Activated naive CD8-positive, alpha-beta T cell treated with anti-CD3 and anti-CD28 coated beads for 36 hours (primary cell): ENCODE measurements around the gene USP2. TPM values are rescaled to one million over a fixed set of nuclear protein-coding genes. Genes with fewer than 3 reads are reported as not detected.
A peak's percentile ranks its signal among the peaks of the same experiment; 100 is the strongest.

Source experiments
- DNase-seq: peaks from one replicate; pipeline ENCODE4 v3.0.0; 2021
- H3K27ac Mint-ChIP-seq: one replicate; pipeline ENCODE4 v1.8.0; 2022; ENCODE audit warnings: mild to moderate bottlenecking, moderate library complexity, mixed read lengths
- H3K27me3 Mint-ChIP-seq: one replicate; pipeline ENCODE4 v1.8.0; 2022; ENCODE audit warnings: mild to moderate bottlenecking, mixed read lengths
- H3K36me3 Mint-ChIP-seq: one replicate; pipeline ENCODE4 v1.8.0; 2021; ENCODE audit warnings: mild to moderate bottlenecking, mixed read lengths
- H3K4me1 Mint-ChIP-seq: one replicate; pipeline ENCODE4 v1.8.0; 2021; ENCODE audit warnings: mixed read lengths
- H3K4me3 Mint-ChIP-seq: one replicate; pipeline ENCODE4 v1.8.0; 2022; ENCODE audit warnings: mild to moderate bottlenecking, moderate library complexity, mixed read lengths
- H3K9me3 Mint-ChIP-seq: one replicate; pipeline ENCODE4 v1.8.0; 2022; ENCODE audit warnings: mixed read lengths
- total RNA-seq, 2 experiments: library from RNA; stranded (reverse); gene quantifications; one replicate each; pipeline ENCODE4 v1.2.3, GENCODE V29; 2021

Gene USP2
- total RNA-seq: 1 to 10 TPM in 1 of 2 experiments, under 1 TPM in 1; 0.82 to 1.4 TPM

GRCh38 chr11:119381181-119381988 is at the start of gene USP2:
Gene USP2, minus strand, starts transcription at chr11:119381690. Its CDS starts 8,210 bp downstream, at chr11:119373480.
- Mint-ChIP-seq H3K27ac (peak within 1 kb of the TSS; percentile 86), H3K36me3 (no peaks in the 10 kb centered on the region), H3K9me3 (no peaks in the 10 kb centered on the region), H3K27me3 (no peaks in the 10 kb centered on the region), H3K4me3 (no peak within 1 kb of the TSS), H3K4me1 (peaks cover 5% of the 10 kb centered on the region)
- DNase-seq: peak; percentile 99

DNA sequence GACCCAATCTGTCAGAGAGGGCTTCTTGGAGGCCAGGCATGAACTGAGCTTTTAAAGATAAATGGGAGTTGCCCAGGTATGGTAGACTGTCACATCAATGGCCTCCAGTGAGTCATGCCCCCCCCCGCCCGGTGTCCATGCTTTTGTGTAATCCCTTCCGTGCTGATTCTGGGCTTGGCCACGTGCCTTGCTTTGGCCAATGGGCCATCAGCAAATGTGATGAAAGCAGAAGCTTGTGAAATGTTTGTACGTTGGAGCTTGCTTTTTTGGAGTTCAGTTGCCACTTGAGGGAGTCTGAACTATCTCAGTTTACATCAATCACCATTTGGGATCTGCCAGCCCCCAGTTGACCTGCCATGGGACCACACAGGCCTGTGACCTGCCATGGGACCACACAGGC is 45.8 kb upstream of the USP2 start:
- peaks cover 51% of the 10 kb centered on the region for H3K27me3 Mint-ChIP-seq
- no peaks in the 10 kb centered on the region for H3K9me3 Mint-ChIP-seq
- no peak overlapping the region for H3K27ac Mint-ChIP-seq
- H3K36me3 Mint-ChIP-seq: no peaks in the 10 kb centered on the region
- H3K4me3 Mint-ChIP-seq: no peak overlapping the region
- no peak for DNase-seq
- H3K4me1 Mint-ChIP-seq: peaks cover 6% of the 10 kb centered on the region

- DNase-seq: no peak
- Mint-ChIP-seq H3K9me3 (no peaks in the 10 kb centered on the region), H3K4me3 (no peak overlapping the region), H3K36me3 (no peaks in the 10 kb centered on the region), H3K27ac (no peak overlapping the region), H3K27me3 (peaks cover 55% of the 10 kb centered on the region), H3K4me1 (peaks cover 10% of the 10 kb centered on the region)
Measured at GRCh38 chr11:119426142-119426541, 44.7 kb upstream of the USP2 start.

DNA sequence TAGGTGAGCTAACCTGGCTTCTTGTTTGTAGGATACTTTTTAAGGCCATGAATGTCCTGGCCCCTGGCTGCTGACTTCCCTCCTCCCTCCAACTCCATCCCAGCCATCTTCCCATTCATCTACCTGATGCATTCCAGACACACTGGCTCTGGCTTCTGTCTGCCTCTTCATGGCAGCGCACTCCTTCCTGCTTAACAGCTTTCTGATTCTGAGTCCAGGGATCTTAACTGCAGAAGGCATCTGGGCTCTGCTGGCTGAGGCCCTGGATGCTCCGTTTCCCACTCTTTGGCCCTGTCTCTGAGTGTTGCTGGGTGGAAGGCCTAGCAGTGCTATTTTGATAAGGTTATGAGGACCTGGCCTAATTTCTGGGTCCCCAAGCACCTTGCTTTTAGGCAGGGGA is 43.3 kb upstream of the USP2 start:
- peaks cover 56% of the 10 kb centered on the region for H3K27me3 Mint-ChIP-seq
- no peaks in the 10 kb centered on the region for H3K36me3 Mint-ChIP-seq
- no peaks in the 10 kb centered on the region for H3K9me3 Mint-ChIP-seq
- no peak overlapping the region for H3K27ac Mint-ChIP-seq
- no peak overlapping the region for H3K4me3 Mint-ChIP-seq
- peaks cover 10% of the 10 kb centered on the region for H3K4me1 Mint-ChIP-seq
- DNase-seq: no peak

DNA sequence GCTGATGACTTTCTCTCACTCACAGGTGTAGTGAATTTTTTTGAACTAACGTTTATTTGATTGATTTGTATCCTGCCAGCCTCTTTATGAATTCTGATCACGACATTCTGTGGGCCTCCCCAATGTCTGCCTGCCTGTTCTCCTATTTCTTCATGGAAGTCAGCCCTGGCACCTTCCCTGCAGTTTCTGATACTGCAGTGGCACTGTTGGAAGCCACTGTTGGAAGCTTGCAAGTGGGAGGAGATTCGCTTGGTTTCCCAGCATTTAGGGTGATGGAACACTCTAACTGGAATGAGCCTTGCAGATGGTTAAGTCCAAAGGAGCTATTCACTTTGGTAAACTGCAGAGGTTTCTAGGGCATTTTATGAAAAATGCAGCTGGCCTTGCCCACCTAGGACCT is 42.8 kb upstream of the USP2 start:
- Mint-ChIP-seq H3K4me1 (peaks cover 10% of the 10 kb centered on the region), H3K27me3 (peaks cover 54% of the 10 kb centered on the region), H3K4me3 (no peak overlapping the region), H3K27ac (no peak overlapping the region), H3K9me3 (no peaks in the 10 kb centered on the region), H3K36me3 (no peaks in the 10 kb centered on the region)
- no peak for DNase-seq

DNA sequence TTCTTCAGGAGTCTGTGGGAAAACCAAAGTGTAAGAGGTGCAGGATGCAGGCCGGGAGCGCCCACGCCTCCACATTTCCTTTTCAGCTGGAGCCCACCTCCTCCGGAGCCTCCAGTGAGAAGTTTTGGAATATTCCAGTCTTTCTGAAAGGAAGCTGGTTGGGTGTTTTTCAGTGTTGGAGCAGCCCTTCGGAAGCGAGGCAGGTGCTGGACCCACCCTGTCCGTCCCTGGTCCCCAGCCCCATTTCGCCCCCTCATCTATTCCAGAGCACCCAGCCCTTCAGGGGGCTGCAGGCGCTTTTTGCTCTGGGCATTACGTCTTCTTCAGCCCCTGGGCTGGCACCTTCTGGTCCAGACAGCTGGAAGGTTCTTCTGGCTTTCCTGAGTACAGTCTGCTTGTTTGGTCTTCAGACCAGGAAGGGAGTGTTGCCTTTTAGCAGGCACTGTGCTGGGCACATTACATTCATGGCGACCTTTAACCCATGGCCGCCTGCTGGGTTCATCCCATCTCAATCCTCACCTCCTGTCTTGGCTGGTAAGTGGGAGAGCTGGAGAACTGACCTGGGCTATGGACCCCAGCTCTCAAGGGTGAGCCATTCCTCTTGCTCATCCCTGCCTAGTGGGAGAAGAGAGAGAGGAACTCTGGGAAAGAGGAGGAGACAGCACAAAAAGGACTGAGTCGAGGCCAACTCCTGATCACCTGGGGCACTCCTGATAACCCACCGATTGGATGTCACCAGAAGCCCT is 42.2 kb upstream of the USP2 start:
- peaks cover 58% of the 10 kb centered on the region for H3K27me3 Mint-ChIP-seq
- no peak overlapping the region for H3K27ac Mint-ChIP-seq
- no peak for DNase-seq
- no peaks in the 10 kb centered on the region for H3K9me3 Mint-ChIP-seq
- H3K4me1 Mint-ChIP-seq: peaks cover 10% of the 10 kb centered on the region
- no peak overlapping the region for H3K4me3 Mint-ChIP-seq
- H3K36me3 Mint-ChIP-seq: no peaks in the 10 kb centered on the region

DNA sequence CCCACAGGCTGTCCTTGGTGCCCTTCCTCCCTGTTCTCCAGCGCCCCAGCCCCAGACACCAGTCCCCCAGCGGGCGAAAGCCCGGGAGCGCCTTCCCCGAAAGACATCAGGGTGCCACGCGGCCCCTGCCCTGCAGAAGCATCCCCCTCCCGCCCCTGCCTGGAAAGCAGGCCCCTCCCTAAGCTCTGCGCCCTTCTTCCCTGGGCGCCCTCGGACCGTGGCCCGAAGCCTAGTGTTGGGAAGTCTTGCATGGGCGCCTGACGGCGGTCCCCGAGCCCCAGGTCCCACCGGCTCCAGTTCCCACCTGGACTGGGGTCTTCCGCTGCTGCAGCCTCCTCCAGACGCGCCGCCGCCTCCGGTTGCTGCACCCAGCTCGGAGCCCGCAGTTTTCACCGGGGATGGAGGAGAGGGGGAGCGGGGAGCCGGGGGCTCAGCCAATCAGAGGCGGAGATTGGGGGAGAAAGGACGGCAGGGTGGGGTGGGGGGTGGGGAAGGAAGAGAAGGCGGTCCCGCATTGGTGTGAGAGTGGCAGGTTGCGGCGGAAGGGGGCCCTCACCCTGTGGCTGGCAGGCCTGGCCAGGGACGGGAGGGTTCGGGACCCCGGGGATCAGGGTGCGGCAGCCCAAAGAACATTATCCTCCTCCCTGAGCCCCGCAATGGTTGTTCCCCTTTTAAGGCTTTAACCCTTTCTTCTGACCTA is 41.5 kb upstream of the USP2 start, which contains the start of gene THY1:
TSS of gene THY1 (minus strand) at position 364 of the 700 bp plus-strand sequence. CDS start 2,267 bp downstream, outside the sequence.
- Mint-ChIP-seq H3K4me1 (peaks cover 10% of the 10 kb centered on the region), H3K9me3 (no peaks in the 10 kb centered on the region), H3K36me3 (no peaks in the 10 kb centered on the region), H3K4me3 (peak within 1 kb of the TSS; percentile 29), H3K27ac (no peak within 1 kb of the TSS), H3K27me3 (peaks cover 58% of the 10 kb centered on the region)
- DNase-seq: no peak

DNA sequence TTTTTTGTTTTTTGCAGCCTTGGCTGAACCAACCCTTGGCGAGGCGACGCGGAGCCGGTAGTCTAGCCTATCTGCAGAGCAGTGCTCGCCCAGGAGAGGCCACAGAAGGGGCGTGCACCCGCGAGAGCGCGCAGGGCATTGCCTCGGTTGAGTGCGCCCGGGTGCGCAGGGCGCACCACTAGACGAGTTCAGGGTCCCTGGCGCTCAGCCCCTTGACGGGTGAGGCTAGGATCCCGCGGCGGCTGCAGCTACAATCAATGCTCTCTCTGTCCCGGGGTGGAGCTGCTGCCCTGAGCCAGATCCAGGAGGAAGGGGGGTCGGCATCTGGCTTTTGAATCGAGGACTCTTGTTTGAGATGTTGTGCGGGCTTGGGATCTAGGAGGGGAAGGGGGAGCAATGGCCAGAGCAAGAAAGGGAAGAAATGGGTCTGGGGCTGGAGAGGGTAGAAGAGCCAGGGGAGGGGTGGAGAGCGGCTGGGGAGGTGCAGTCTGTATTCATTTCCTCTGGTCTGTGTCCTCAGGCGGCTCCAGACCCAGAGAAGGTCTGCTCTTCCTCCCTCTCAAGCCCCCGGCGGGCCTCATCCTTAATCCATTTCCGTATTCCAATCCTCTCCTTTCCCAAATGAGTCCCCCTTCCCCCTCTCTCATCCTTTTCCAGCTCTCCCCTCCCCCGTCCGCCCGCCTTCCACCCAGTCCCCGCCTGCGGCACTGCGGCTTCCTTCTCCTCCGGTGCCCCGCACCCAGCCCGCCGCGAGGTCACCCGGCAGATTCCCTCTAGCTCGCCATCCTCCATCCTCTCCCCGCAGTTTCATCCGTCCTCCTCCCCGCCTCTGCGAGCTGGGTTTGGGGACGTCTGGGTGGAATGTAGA is 40.7 kb upstream of the USP2 start:
- Mint-ChIP-seq H3K4me1 (peaks cover 10% of the 10 kb centered on the region), H3K9me3 (no peaks in the 10 kb centered on the region), H3K27ac (no peak overlapping the region), H3K36me3 (no peaks in the 10 kb centered on the region), H3K4me3 (peak overlapping the region; percentile 29), H3K27me3 (peaks cover 58% of the 10 kb centered on the region)
- DNase-seq: peak; percentile 12

GRCh38 chr11:119421351-119421750 is 39.9 kb upstream of the USP2 start:
- H3K4me3 Mint-ChIP-seq: no peak overlapping the region
- peaks cover 58% of the 10 kb centered on the region for H3K27me3 Mint-ChIP-seq
- no peak overlapping the region for H3K27ac Mint-ChIP-seq
- no peaks in the 10 kb centered on the region for H3K9me3 Mint-ChIP-seq
- H3K4me1 Mint-ChIP-seq: peaks cover 9% of the 10 kb centered on the region
- no peak for DNase-seq
- H3K36me3 Mint-ChIP-seq: no peaks in the 10 kb centered on the region

GRCh38 chr11:119420631-119421030 is 39.1 kb upstream of the USP2 start:
- Mint-ChIP-seq H3K36me3 (no peaks in the 10 kb centered on the region), H3K27ac (no peak overlapping the region), H3K27me3 (peaks cover 58% of the 10 kb centered on the region)

GRCh38 chr11:119419834-119420492 is 38.5 kb upstream of the USP2 start:
- Mint-ChIP-seq H3K27ac (no peak overlapping the region), H3K36me3 (no peaks in the 10 kb centered on the region), H3K4me1 (peaks cover 8% of the 10 kb centered on the region), H3K9me3 (no peaks in the 10 kb centered on the region), H3K27me3 (peaks cover 54% of the 10 kb centered on the region), H3K4me3 (no peak overlapping the region)
- no peak for DNase-seq

More at GRCh38 chr11:119420631-119421030, 39.1 kb upstream of the USP2 start:
- Mint-ChIP-seq H3K4me1 (peaks cover 8% of the 10 kb centered on the region), H3K9me3 (no peaks in the 10 kb centered on the region), H3K4me3 (no peak overlapping the region)
- DNase-seq: no peak

- H3K36me3 Mint-ChIP-seq: peaks cover 1% of the 10 kb centered on the region
- H3K27ac Mint-ChIP-seq: no peak overlapping the region
Measured at GRCh38 chr11:119419246-119419645, 37.8 kb upstream of the USP2 start.

DNA sequence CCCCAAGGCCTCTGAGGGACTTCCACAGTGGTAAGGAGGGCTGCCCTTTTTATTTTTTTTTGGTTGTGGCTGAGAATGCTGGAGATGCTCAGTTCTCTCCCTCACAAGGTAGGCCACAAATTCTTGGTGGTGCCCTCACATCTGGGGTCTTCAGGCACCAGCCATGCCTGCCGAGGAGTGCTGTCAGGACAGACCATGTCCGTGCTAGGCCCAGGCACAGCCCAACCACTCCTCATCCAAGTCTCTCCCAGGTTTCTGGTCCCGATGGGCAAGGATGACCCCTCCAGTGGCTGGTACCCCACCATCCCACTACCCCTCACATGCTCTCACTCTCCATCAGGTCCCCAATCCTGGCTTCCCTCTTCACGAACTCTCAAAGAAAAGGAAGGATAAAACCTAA is 37.3 kb upstream of the USP2 start:
- H3K4me3 Mint-ChIP-seq: no peak overlapping the region
- peaks cover 2% of the 10 kb centered on the region for H3K36me3 Mint-ChIP-seq
- H3K27ac Mint-ChIP-seq: no peak overlapping the region
- no peak for DNase-seq
- H3K4me1 Mint-ChIP-seq: peaks cover 8% of the 10 kb centered on the region
- peaks cover 2% of the 10 kb centered on the region for H3K9me3 Mint-ChIP-seq
- H3K27me3 Mint-ChIP-seq: peaks cover 42% of the 10 kb centered on the region

More at GRCh38 chr11:119419246-119419645, 37.8 kb upstream of the USP2 start:
- no peak for DNase-seq
- H3K4me3 Mint-ChIP-seq: no peak overlapping the region
- H3K9me3 Mint-ChIP-seq: peaks cover 2% of the 10 kb centered on the region
- peaks cover 8% of the 10 kb centered on the region for H3K4me1 Mint-ChIP-seq
- peaks cover 47% of the 10 kb centered on the region for H3K27me3 Mint-ChIP-seq
